Fibroblast of the aortic adventitia (primary cell): ENCODE measurements around the gene ABHD13. TPM values are rescaled to one million over a fixed set of nuclear protein-coding genes. Genes with fewer than 3 reads are reported as not detected.

Source experiments
- DNase-seq: peaks from one replicate; pipeline ENCODE4 v3.0.0-alpha.2; 2010; ENCODE audit warnings: low read depth
- H3K4me3 ChIP-seq: 2 replicates; pipeline ENCODE4 v1.5.1; 2011; ENCODE audit warnings: low read depth, mild to moderate bottlenecking, control low read depth, low read length, moderate library complexity
- CTCF ChIP-seq: IDR thresholded peaks from 2 replicates; pipeline ENCODE4 v1.5.1; 2011; ENCODE audit warnings: mild to moderate bottlenecking, low read length, control low read depth, inconsistent platforms; ENCODE audit not compliant: insufficient read depth
- total RNA-seq: library from RNA; depleted of rRNA; stranded (reverse); fragments of >200 nt; gene quantifications from 2 replicates; pipeline ENCODE4 v1.2.3, GENCODE V29; 2012; ENCODE audit warnings: low replicate concordance

Gene ABHD13
- total RNA-seq, 1 donor = 10.2 TPM

- peak; percentile 41 for DNase-seq
These were observed 64.9 kb downstream of the ABHD13 start for GRCh38 chr13:108283110-108283509.

More at GRCh38 chr13:108283110-108283509, 64.9 kb downstream of the ABHD13 start:
- no peak overlapping the region for H3K4me3 ChIP-seq
- no peak for TF ChIP-seq CTCF

Other genes with a start within 250 kb of the ABHD13 start
- 9.2 and 10.8 TPM in 2 replicates for gene LIG4, start 2.9 kb upstream of the ABHD13 start, total RNA-seq
- gene TNFSF13B, start 51.3 kb downstream of the ABHD13 start, total RNA-seq = 5.6 and 60.8 TPM in 2 replicates